ENCODE data around the gene HS6ST3. TPM values are rescaled to one million over a fixed set of nuclear protein-coding genes. Genes with fewer than 3 reads are reported as not detected.
"Not testable (repeated sequence)": the region's sequence is repeated elsewhere in the genome, so short reads cannot be mapped to it uniquely, and the experiment has no call there.

The HS6ST3 gene
- total and polyA plus RNA-seq, 2 experiments from 2014 or later: 0.11 TPM; not detected in 1

DNA sequence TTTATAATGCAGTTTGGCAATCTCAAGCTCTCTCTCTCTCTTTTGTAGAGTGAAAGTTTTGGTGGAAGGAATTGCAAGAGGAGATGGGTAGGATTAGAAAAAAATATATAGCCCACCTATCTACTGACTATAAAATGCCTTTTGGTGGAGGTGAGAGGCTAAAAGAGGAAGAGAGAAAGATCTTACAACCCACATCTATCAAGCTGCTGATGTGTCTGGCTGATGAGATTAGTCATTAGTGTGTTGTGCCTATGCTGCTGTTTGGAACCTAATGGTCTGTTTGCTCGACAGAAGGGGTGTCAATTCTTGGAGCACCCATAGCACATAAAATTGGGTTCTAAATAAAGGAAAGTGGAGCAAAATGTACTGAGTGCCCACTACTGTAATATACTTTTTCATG, 411.0 kb downstream of the HS6ST3 start:
- in situ Hi-C loops (cut with MboI): no loop called here

DNA sequence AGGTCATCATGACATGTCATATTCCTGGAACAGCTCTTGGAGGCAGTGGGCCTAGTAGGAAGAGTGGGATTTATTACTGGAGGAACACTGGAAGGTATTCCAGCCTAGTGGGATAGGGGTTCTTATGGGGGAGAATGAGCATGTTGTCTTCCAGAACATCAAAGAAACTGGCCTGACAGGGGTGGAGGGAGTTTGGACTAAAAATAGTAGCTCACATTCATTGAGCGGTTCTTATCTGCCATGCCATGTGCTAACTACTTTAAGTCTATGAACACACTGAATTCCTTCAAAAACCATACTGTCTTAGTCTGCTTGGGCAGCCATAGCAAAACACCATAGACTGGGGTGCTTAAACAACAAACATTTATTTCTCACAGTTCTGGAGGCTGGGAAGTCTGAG, 413.6 kb downstream of the HS6ST3 start:
- Histone ChIP-seq H3K4me1 (ENCODE audit: insufficient read depth) (no peaks in the 10 kb centered on the region), H3K9me2 (ENCODE audit: insufficient read depth) (no peaks in the 10 kb centered on the region), H3K36me3 (ENCODE audit: low read depth) (no peaks in the 10 kb centered on the region), H3K27ac (no peak overlapping the region), H3K4me2 (ENCODE audit: unreplicated experiment) (no peak overlapping the region), H3F3A (ENCODE audit: insufficient read depth) (no peaks in the 10 kb centered on the region), H3K9ac (no peak overlapping the region), H3K79me2 (ENCODE audit: insufficient read depth) (no peaks in the 10 kb centered on the region), H3K4me3 (no peak overlapping the region), H3K27me3 (replicated peaks; ENCODE audit: insufficient read depth) (no peaks in the 10 kb centered on the region), H4K20me1 (ENCODE audit: insufficient read depth) (no peaks in the 10 kb centered on the region), H3K9me3 (ENCODE audit: low read depth) (no peaks in the 10 kb centered on the region), H2AFZ (no peak overlapping the region)
- DNase-seq: no peak
- WGBS, 2 experiments (ENCODE audit: low coverage in 1 of 2, low lambda C conversion rate in 2 of 2, missing lambda C conversion rate in 2 of 2): 77 to 88% methylated on average over 1 of the region's 1 CpG
- TF ChIP-seq EZH2 (IDR thresholded peaks at IDR 0.05; ENCODE audit: insufficient read depth, poor library complexity, severe bottlenecking) (no peak), EZH2phosphoT487 (IDR thresholded peaks at IDR 0.05; ENCODE audit: insufficient read depth, low read depth) (no peak)
- in situ Hi-C loops (cut with MboI): no loop called here

More for the DNA sequence above, 411.0 kb downstream of the HS6ST3 start:
- H3K79me2 ChIP-seq (ENCODE audit: insufficient read depth): no peaks in the 10 kb centered on the region
- no peak overlapping the region for H2AFZ ChIP-seq
- no peaks in the 10 kb centered on the region for H3K4me1 ChIP-seq (ENCODE audit: insufficient read depth)
- H3K9me2 ChIP-seq (ENCODE audit: insufficient read depth): no peaks in the 10 kb centered on the region
- no peaks in the 10 kb centered on the region for H3F3A ChIP-seq (ENCODE audit: insufficient read depth)
- no peak overlapping the region for H3K4me3 ChIP-seq
- H4K20me1 ChIP-seq (ENCODE audit: insufficient read depth): no peaks in the 10 kb centered on the region
- no peaks in the 10 kb centered on the region for H3K36me3 ChIP-seq (ENCODE audit: low read depth)
- no peak for TF ChIP-seq EZH2phosphoT487 (IDR thresholded peaks at IDR 0.05; ENCODE audit: insufficient read depth, low read depth)
- TF ChIP-seq EZH2 (IDR thresholded peaks at IDR 0.05; ENCODE audit: insufficient read depth, poor library complexity, severe bottlenecking): no peak
- DNase-seq: no peak
- no peak overlapping the region for H3K9ac ChIP-seq
- H3K27me3 ChIP-seq (replicated peaks; ENCODE audit: insufficient read depth): no peaks in the 10 kb centered on the region
- no peak overlapping the region for H3K27ac ChIP-seq
- H3K9me3 ChIP-seq (ENCODE audit: low read depth): no peaks in the 10 kb centered on the region
- 9 to 16% methylated on average over 1 of the region's 1 CpG for WGBS, 2 experiments (ENCODE audit: low coverage in 1 of 2, low lambda C conversion rate in 2 of 2, missing lambda C conversion rate in 2 of 2)
- no peak overlapping the region for H3K4me2 ChIP-seq (ENCODE audit: unreplicated experiment)

DNA sequence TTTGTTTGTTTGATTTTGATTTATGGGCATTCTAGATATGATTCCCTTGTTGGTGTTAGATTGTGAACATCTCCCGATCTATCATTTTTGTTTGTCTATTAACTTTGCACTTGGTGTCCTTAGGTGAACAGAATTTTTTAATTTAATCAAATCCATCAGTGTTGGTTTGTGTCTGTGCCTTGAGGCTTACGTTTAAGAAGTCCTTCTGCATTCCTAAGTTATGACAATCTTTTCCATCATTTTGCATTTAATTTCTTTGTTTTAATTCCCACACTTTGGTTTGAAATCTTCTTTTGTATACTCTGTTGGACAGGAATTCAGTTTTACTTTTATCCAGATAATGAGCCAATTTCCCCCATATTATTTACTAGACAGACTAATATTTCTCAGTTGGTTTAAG, 421.7 kb downstream of the HS6ST3 start:
- Histone ChIP-seq H3K27me3 (replicated peaks; ENCODE audit: insufficient read depth) (no peaks in the 10 kb centered on the region), H3K27ac (no peak overlapping the region), H2AFZ (no peak overlapping the region), H3K4me1 (ENCODE audit: insufficient read depth) (no peaks in the 10 kb centered on the region), H3F3A (ENCODE audit: insufficient read depth) (no peaks in the 10 kb centered on the region), H3K9me3 (ENCODE audit: low read depth) (no peaks in the 10 kb centered on the region), H3K4me3 (no peak overlapping the region), H3K4me2 (ENCODE audit: unreplicated experiment) (no peak overlapping the region), H3K9ac (no peak overlapping the region), H3K79me2 (ENCODE audit: insufficient read depth) (no peaks in the 10 kb centered on the region), H3K36me3 (ENCODE audit: low read depth) (no peaks in the 10 kb centered on the region), H3K9me2 (ENCODE audit: insufficient read depth) (no peaks in the 10 kb centered on the region), H4K20me1 (ENCODE audit: insufficient read depth) (no peaks in the 10 kb centered on the region)
- no peak for DNase-seq
- in situ Hi-C loops (cut with MboI): no loop called here
- 47 to 50% methylated on average over 2 of the region's 2 CpGs for WGBS, 2 experiments (ENCODE audit: low coverage in 1 of 2, low lambda C conversion rate in 2 of 2, missing lambda C conversion rate in 2 of 2)
- TF ChIP-seq EZH2phosphoT487 (IDR thresholded peaks at IDR 0.05; ENCODE audit: insufficient read depth, low read depth) (no peak), EZH2 (IDR thresholded peaks at IDR 0.05; ENCODE audit: insufficient read depth, poor library complexity, severe bottlenecking) (no peak)

DNA sequence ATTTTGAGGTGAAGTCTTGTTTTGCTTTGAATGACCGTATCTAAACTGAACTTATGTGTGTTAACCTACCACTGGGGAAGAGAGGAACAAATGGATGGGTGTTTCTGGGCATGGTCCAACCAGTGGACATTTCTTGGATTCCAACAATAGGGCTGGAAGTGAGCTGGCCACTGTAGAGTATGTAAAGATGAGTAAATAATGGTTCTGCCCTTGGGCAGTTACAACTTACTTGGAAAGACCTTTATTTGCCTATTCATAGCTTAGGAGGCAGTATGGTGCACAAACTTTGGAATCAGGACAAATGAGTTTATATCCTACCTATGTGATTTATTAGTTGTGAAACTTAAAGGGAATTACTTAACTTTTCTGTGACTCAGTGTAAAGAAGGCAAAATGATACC, 429.5 kb downstream of the HS6ST3 start:
- TF ChIP-seq EZH2phosphoT487 (IDR thresholded peaks at IDR 0.05; ENCODE audit: insufficient read depth, low read depth): no peak
- TF ChIP-seq EZH2 (IDR thresholded peaks at IDR 0.05; ENCODE audit: insufficient read depth, poor library complexity, severe bottlenecking): no peak
- Histone ChIP-seq H3K27me3 (replicated peaks; ENCODE audit: insufficient read depth) (no peaks in the 10 kb centered on the region), H3K4me3 (no peak overlapping the region), H3K9ac (no peak overlapping the region), H4K20me1 (ENCODE audit: insufficient read depth) (no peaks in the 10 kb centered on the region), H3F3A (ENCODE audit: insufficient read depth) (no peaks in the 10 kb centered on the region), H3K4me1 (ENCODE audit: insufficient read depth) (no peaks in the 10 kb centered on the region), H3K9me2 (ENCODE audit: insufficient read depth) (no peaks in the 10 kb centered on the region), H2AFZ (no peak overlapping the region), H3K36me3 (ENCODE audit: low read depth) (no peaks in the 10 kb centered on the region), H3K4me2 (ENCODE audit: unreplicated experiment) (no peak overlapping the region), H3K27ac (no peak overlapping the region), H3K9me3 (ENCODE audit: low read depth) (no peaks in the 10 kb centered on the region), H3K79me2 (ENCODE audit: insufficient read depth) (no peaks in the 10 kb centered on the region)
- in situ Hi-C loops (cut with MboI): no loop called here
- 26 to 45% methylated on average over 1 of the region's 1 CpG for WGBS, 2 experiments (ENCODE audit: low coverage in 1 of 2, low lambda C conversion rate in 2 of 2, missing lambda C conversion rate in 2 of 2)
- DNase-seq: no peak

DNA sequence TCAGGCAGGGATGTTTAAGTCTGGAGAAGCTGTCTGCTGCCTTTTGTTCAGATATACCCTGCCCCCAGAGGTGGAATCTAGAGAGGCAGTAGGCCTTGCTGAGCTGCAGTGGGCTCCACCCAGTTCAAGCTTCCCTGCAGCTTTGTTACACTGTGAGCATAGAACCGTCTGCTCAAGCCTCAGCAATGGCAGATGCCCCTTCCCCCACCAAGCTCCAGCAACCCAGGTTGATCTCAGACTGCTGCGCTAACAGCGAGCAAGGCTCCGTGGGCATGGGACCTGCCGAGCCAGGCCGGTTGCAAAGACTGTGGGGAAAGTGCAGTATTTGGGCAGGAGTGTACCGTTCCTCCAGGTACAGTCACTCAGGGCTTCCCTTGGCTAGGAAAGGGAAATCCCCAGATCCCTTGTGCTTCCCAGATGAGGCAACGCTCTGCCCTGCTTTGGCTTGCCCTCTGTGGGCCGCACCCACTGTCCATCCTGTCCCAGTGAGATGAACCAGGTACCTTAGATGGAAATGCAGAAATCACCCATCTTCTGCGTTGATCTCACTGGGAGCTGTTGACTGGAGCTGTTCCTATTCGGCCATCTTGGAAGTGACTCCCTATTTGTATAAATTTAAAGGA, 434.6 kb downstream of the HS6ST3 start:
- not testable (repeated sequence) for H3K27ac ChIP-seq; H3K27me3 ChIP-seq (replicated peaks; ENCODE audit: insufficient read depth)
- 53 to 58% methylated on average over 11 of the region's 11 CpGs for WGBS, 2 experiments (ENCODE audit: low coverage in 1 of 2, low lambda C conversion rate in 2 of 2, missing lambda C conversion rate in 2 of 2)

More for the DNA sequence above, 434.6 kb downstream of the HS6ST3 start:
- H3K4me3 ChIP-seq; H3K79me2 ChIP-seq (ENCODE audit: insufficient read depth); H3K9me3 ChIP-seq (ENCODE audit: low read depth); H3F3A ChIP-seq (ENCODE audit: insufficient read depth); H3K4me2 ChIP-seq (ENCODE audit: unreplicated experiment); in situ Hi-C loops (cut with MboI); H3K4me1 ChIP-seq (ENCODE audit: insufficient read depth); H4K20me1 ChIP-seq (ENCODE audit: insufficient read depth); H3K9me2 ChIP-seq (ENCODE audit: insufficient read depth); H2AFZ ChIP-seq; DNase-seq; H3K9ac ChIP-seq; H3K36me3 ChIP-seq (ENCODE audit: low read depth): not testable (repeated sequence)

All from GM23248 (cell line).